GM10266 (cell line): ENCODE data around the gene BRAF.
"Not testable (repeated sequence)": the region's sequence is repeated elsewhere in the genome, so short reads cannot be mapped to it uniquely, and the experiment has no call there.

Experiments used
- DNase-seq: peaks from one replicate; pipeline ENCODE4 v3.0.0; 2012; ENCODE audit errors: extremely low spot score
- CTCF ChIP-seq: IDR thresholded peaks from 2 replicates; pipeline ENCODE4 v1.5.1; 2012; ENCODE audit warnings: mild to moderate bottlenecking, low read depth; ENCODE audit not compliant: control insufficient read depth, insufficient read depth; ENCODE audit errors: missing control alignments

The BRAF gene

GRCh38 chr7:140714331-140715040 is 210.2 kb downstream of the BRAF start:
- no peak for DNase-seq
- TF ChIP-seq CTCF = no peak

- DNase-seq = not testable (repeated sequence)
These were observed 212.3 kb downstream of the BRAF start for GRCh38 chr7:140712392-140712791.

DNA sequence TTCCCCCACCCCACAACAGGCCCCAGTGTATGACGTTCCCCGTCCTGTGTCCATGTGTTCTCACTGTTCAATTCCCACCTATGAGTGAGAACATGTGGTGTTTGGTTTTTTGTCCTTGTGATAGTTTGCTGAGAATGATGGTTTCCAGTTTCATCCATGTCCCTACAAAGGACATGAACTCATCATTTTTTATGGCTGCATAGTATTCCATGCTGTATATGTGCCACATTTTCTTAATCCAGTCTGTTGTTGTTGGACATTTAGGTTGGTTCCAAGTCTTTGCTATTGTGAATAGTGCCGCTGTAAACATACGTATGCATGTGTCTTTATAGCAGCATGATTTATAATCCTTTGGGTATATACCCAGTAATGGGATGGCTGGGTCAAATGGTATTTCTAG is 216.0 kb downstream of the BRAF start:
- not testable (repeated sequence) for DNase-seq

DNA sequence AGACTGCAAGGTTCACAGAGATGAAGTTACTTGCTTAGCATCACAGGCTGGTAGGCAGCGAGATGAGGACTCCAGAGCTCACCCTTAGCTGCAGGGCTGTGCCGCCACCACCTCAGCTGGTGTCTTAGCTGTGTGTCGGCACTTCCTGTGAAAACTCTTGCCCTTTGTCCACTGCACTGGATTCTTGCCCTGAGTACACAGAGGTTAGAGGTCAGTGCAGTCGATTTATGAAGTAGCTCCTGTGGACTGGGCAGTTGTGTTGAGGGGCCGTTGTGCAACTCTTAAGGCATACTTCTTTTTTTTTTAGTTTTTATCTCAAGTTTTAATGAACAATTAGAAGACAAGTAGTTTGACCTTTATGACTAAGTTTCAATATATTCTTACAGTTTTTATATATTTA is 217.6 kb downstream of the BRAF start:
- TF ChIP-seq CTCF = no peak
- no peak for DNase-seq

GRCh38 chr7:140704205-140704604 is 220.5 kb downstream of the BRAF start:
- DNase-seq = no peak
- no peak for TF ChIP-seq CTCF

GRCh38 chr7:140702774-140703173 is 222.0 kb downstream of the BRAF start:
- no peak for TF ChIP-seq CTCF
- DNase-seq = no peak

DNA sequence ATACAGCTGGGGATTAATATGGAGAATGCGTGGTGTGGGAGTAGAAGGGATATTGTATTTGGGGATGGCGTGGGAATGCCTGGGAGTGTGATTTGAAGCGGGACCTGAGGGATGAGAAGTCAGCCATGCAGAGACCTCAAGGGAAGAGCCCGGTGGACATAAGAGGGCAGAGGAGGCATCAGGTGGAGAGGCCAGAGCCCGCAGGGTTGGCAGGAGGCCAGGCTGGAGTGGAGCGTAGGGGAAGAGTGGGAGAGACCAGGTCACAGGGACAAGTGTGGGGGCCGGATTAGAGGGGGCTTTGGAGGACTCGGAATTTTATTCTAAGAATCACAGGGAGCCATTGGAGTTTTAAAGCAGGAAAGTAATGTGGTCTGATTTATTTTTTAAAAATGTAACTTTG is 226.3 kb downstream of the BRAF start:
- DNase-seq = no peak
- TF ChIP-seq CTCF = no peak

DNA sequence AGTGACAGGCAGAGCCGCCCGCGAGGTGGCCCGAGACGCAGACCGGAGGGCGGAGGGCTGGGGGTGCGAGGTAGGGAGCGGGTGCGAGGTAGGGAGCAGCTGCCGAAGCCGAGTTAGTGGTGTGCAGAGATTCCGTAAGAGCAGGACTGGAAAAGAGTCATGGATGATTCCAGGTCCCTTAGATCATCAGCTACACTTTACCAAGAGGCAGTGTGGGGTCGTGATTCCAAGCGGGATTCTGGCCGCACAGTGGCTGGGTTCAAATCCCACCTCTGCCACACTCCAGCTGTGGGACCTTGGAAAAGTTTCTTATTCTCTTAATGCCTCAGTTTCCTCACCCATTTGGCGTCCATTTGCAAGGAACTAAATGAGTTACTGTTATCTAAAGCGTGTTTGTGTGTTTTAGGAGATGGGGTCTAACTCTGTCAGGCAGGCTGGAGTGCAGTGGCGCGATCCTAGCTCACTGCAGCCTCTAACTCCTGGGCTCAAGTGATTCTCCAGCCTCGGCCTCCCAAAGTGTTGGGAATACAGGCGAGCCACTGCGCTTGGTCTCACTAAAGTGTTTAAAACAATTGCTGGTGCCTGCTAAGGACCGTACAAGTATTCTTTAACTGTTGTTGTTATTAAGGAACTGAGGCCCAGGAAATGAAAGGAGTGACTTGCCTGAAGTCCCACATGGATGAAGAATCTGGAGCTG is 227.1 kb downstream of the BRAF start:
- no peak for TF ChIP-seq CTCF
- DNase-seq = no peak
